HepG2 (cell line): ENCODE measurements around the gene PTPN18. TPM values are rescaled to one million over a fixed set of nuclear protein-coding genes. Genes with fewer than 3 reads are reported as not detected.

Experiments used
- ATAC-seq: fragments of 200-7000 bp; cut with Tn5 transposase; 3 replicates; pipeline ENCODE4 v1.9.1; 2020; ENCODE audit warnings: mild to moderate bottlenecking, moderate library complexity
- BruUV-seq: library from RNA; stranded (reverse); fragments of 400-500 nt; replicated peaks from 2 replicates; lab custom pipeline; 2021; lab: Mats Ljungman, UMichigan
- CTCF ChIA-PET: fragments of 300-600 bp; formaldehyde crosslinking; extraction: SDS; loops from one replicate; lab custom pipeline; 2021; ENCODE audit warnings: low total read pairs, inconsistent platforms, low intra/inter-chr PET ratio; lab: Yijun Ruan, JAX
- POLR2A ChIA-PET: fragments of 350-600 bp; sonication (Branson Sonifier 250); formaldehyde crosslinking; loops from one replicate; lab custom pipeline; 2020; ENCODE audit warnings: antibody characterized with exemption, inconsistent platforms; lab: Yijun Ruan, JAX
- DNase-seq: peaks from one replicate; pipeline ENCODE4 v3.0.0-alpha.2; 2015; ENCODE audit warnings: low spot score
- FAIRE-seq: peaks from 3 replicates; lab custom pipeline; 2011; peaks lifted over from hg19 to GRCh38; lab: Jason Lieb, UNC
- H2AFZ ChIP-seq: one replicate; pipeline ENCODE4 v1.6.1; 2011; ENCODE audit warnings: low read length, inconsistent platforms
- H3K27ac ChIP-seq: fragments of 300-600 bp; 3 replicates; pipeline ENCODE4 v1.8.0; 2011; ENCODE audit warnings: mixed run types, mild to moderate bottlenecking, mixed read lengths, low read length, inconsistent platforms; ENCODE audit not compliant: insufficient read depth; ENCODE audit errors: extremely low read length
- H3K27me3 ChIP-seq, 2 experiments: fragments of 200-600 bp in 1 of 2; 2 replicates in 1 of 2; 3 replicates in 1 of 2; pipeline versions ENCODE4 v1.6.0 to v1.8.0; 2011; ENCODE audit warnings: low read length in 2 of 2, mild to moderate bottlenecking in 2 of 2, moderate library complexity in 2 of 2, inconsistent platforms in 1 of 2; ENCODE audit not compliant: insufficient read depth in 2 of 2, control insufficient read depth in 1 of 2
- H3K36me3 ChIP-seq, 2 experiments: fragments of 200-600 bp in 1 of 2; replicated peaks in 1 of 2; 2 replicates in 1 of 2; 3 replicates in 1 of 2; pipeline versions ENCODE4 v1.5.1 to v1.8.0; 2011; ENCODE audit warnings: low read length in 2 of 2, inconsistent platforms in 1 of 2; ENCODE audit not compliant: insufficient read depth in 2 of 2, control insufficient read depth in 1 of 2
- H3K4me1 ChIP-seq: 2 replicates; pipeline ENCODE4 v1.5.1; 2012; ENCODE audit warnings: low read length, inconsistent platforms; ENCODE audit not compliant: insufficient read depth
- H3K4me2 ChIP-seq: 2 replicates; pipeline ENCODE4 v1.6.0; 2011; ENCODE audit warnings: low read depth, low read length, inconsistent platforms
- H3K4me3 ChIP-seq, 3 experiments: fragments of 200-600 bp in 1 of 3; sonication (generic), shearing (Covaris generic) in 1 of 3; replicated peaks in 1 of 3; 2 replicates each; pipeline ENCODE4 v1.5.1; 2011 to 2016; ENCODE audit warnings: low read length in 3 of 3, inconsistent platforms in 2 of 3, low read depth in 2 of 3, mild to moderate bottlenecking in 2 of 3, control low read depth in 1 of 3, mixed read lengths in 1 of 3; ENCODE audit not compliant: insufficient read depth in 1 of 3
- H3K79me2 ChIP-seq: one replicate; pipeline ENCODE4 v1.6.1; 2011; ENCODE audit warnings: low read length, inconsistent platforms; ENCODE audit not compliant: insufficient read depth
- H3K9ac ChIP-seq: 2 replicates; pipeline ENCODE4 v1.6.0; 2011; ENCODE audit warnings: mild to moderate bottlenecking, low read depth, low read length, inconsistent platforms; ENCODE audit not compliant: insufficient read depth
- H3K9me3 ChIP-seq: 2 replicates; pipeline ENCODE4 v1.5.1; 2012; ENCODE audit warnings: mild to moderate bottlenecking, low read length
- H4K20me1 ChIP-seq: 2 replicates; pipeline ENCODE4 v1.6.0; 2011; ENCODE audit warnings: inconsistent platforms, mild to moderate bottlenecking, low read length, moderate library complexity; ENCODE audit not compliant: insufficient read depth
- CENPT ChIP-seq: sonication (generic); formaldehyde crosslinking; IDR thresholded peaks from 2 replicates; pipeline ENCODE4 v1.8.0; 2022; ENCODE audit warnings: low read depth, mild to moderate bottlenecking, moderate library complexity, missing genetic modification reagents
- DNMT3B ChIP-seq: conservative IDR thresholded peaks from 2 replicates; pipeline ENCODE4 v1.6.1; 2016; ENCODE audit warnings: missing biosample characterization, control low read depth
- FOXO1 ChIP-seq: sonication (generic); formaldehyde crosslinking; IDR thresholded peaks from 2 replicates; pipeline ENCODE4 v1.4.0; 2020; ENCODE audit warnings: missing genetic modification reagents
- KDM5A ChIP-seq: fragments of 200-600 bp; sonication (generic); IDR thresholded peaks from 2 replicates; pipeline ENCODE4 v1.7.0; 2018; ENCODE audit warnings: antibody characterized with exemption, mild to moderate bottlenecking, low read length, borderline replicate concordance
- MTA3 ChIP-seq: sonication (generic); formaldehyde crosslinking; IDR thresholded peaks from 2 replicates; pipeline ENCODE4 v1.4.0; 2020; ENCODE audit warnings: missing genetic modification reagents
- NPAS2 ChIP-seq: sonication (generic); formaldehyde crosslinking; IDR thresholded peaks from 2 replicates; pipeline ENCODE4 v1.8.0; 2022; ENCODE audit warnings: mild to moderate bottlenecking, missing genetic modification reagents, borderline replicate concordance
- PHF20 ChIP-seq: sonication (generic); formaldehyde crosslinking; IDR thresholded peaks from 2 replicates; pipeline ENCODE4 v1.5.0; 2020; ENCODE audit warnings: mild to moderate bottlenecking, missing genetic modification reagents
- ZNF256 ChIP-seq: sonication (generic); formaldehyde crosslinking; conservative IDR thresholded peaks from 2 replicates; pipeline ENCODE4 v1.4.0; 2020; ENCODE audit warnings: missing genetic modification reagents
- ZNF3 ChIP-seq: IDR thresholded peaks from 2 replicates; pipeline ENCODE4 v1.7.0; 2017; ENCODE audit warnings: inconsistent platforms
- ZNF329 ChIP-seq: sonication (generic); formaldehyde crosslinking; IDR thresholded peaks from 2 replicates; pipeline ENCODE4 v1.9.0; 2021; ENCODE audit warnings: low read depth, mild to moderate bottlenecking, missing genetic modification reagents
- ZNF354B ChIP-seq: sonication (generic); formaldehyde crosslinking; IDR thresholded peaks from 2 replicates; pipeline ENCODE4 v1.8.0; 2022; ENCODE audit warnings: mild to moderate bottlenecking, missing genetic modification reagents
- ZNF570 ChIP-seq: sonication (generic); formaldehyde crosslinking; IDR thresholded peaks from 2 replicates; pipeline ENCODE4 v1.4.0; 2020; ENCODE audit warnings: mild to moderate bottlenecking, missing genetic modification reagents, borderline replicate concordance
- WGBS: methylation state at CpG from one replicate; pipeline ENCODE4 v1.1.6; 2017; ENCODE audit warnings: low lambda C conversion rate; 5-methylcytosine and 5-hydroxymethylcytosine counted together
- in situ Hi-C: cut with HindIII; loops from 2 replicates; pipeline ENCODE4 v1.10.0; 2017; ENCODE audit warnings: low pct_unique_long_range_greater_than_20kb; ENCODE audit not compliant: extremely low pct_ligation_motif_present
- intact Hi-C: fragments of 100-400 bp; cut with micrococcal nuclease; formaldehyde crosslinking; loops from one replicate; pipeline ENCODE4 v1.10.0; 2022; ENCODE audit not compliant: unreplicated experiment
- polyA plus RNA-seq, 8 experiments: library from polyadenylated mRNA; depleted of rRNA in 3 of 8; stranded (reverse) in 7 of 8; unstranded in 1 of 8; fragments of >200 nt; fragmentation: Illumina TruSeq in 4 of 8; extraction: Trizol in 4 of 8; gene quantifications; 2 replicates each; pipeline versions ENCODE4 v1.2.1 to v1.2.3, GENCODE V29; 2011 to 2016; ENCODE audit warnings: low read depth in 4 of 8, missing spikeins in 1 of 8, mixed read lengths in 1 of 8; ENCODE audit not compliant: insufficient read depth in 1 of 8
- total RNA-seq, 5 experiments: library from RNA; depleted of rRNA; stranded (reverse); fragments of >200 nt; fragmentation: Illumina TruSeq; extraction: Trizol; gene quantifications; 2 replicates each; pipeline ENCODE4 v1.2.3, GENCODE V29; 2016; ENCODE audit warnings: low read depth in 1 of 5
- TF ChIP-seq, protein P1 (sequence below): sonication (generic); formaldehyde crosslinking; IDR thresholded peaks from 2 replicates; pipeline ENCODE4 v1.4.0; 2020; ENCODE audit warnings: low read depth, mild to moderate bottlenecking, missing genetic modification reagents
- TF ChIP-seq, protein P2 (sequence below): sonication (generic); formaldehyde crosslinking; IDR thresholded peaks from 2 replicates; pipeline ENCODE4 v1.8.0; 2022; ENCODE audit warnings: missing genetic modification reagents, low read depth, mild to moderate bottlenecking, borderline replicate concordance
- TF ChIP-seq, protein P3 (sequence below): IDR thresholded peaks from 2 replicates; pipeline ENCODE4 v1.6.1; 2016
- TF ChIP-seq, protein P4 (sequence below): IDR thresholded peaks from 2 replicates; pipeline ENCODE4 v1.6.1; 2016

Gene PTPN18
- total and polyA plus RNA-seq, 2 of the 13 experiments (the other 11 are each of a cell fraction or from before 2014, with no cell fraction given), result 14.8 to 39.6 TPM

DNA sequence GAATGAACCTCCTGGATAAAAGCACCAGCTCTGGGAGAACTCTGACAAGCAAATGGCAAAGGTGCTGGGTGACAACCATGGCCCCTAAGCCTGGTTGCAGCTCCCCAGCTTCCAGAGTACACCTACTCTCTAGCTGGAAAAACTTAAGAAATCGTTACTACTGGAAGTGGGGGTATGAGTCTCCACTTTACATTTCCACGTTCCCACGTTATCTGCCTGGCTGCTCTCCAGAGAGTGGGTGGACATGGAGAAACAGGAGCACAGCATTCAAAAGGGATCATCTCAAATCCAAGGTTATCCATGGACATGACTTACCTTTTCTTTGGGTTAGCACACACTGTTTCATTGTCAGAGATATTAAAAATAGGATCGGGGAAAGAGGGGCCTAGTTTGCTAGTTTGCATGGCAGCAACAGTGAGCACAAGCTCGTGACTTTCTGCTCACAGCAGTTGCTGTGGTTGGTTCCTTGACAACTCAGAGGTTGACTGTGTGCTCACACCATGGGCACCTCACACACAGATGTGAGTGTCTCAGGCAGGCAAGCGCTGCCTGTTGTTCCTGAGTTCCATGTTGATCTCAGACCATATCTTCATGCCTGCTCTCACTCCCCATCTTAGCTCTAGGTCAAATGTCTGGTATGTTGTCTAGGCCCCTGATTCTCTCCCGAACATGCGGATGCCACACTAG is 32.5 kb downstream of the PTPN18 start:
- DNase-seq, result no peak
- BruUV-seq, result no TSS peak
- WGBS, result 35% methylated on average over 8 of the region's 8 CpGs
- Histone ChIP-seq H3K27ac (no peak overlapping the region), H3K79me2 (no peaks in the 10 kb centered on the region), H3K27me3 (peaks cover 2 to 13% of the 10 kb centered on the region in 2 experiments; a peak in 2 of 5 replicates), H3K9me3 (no peaks in the 10 kb centered on the region), H3K4me1 (peaks cover 28% of the 10 kb centered on the region), H3K4me3 (no peak overlapping the region), H3K36me3 (no peaks in the 10 kb centered on the region), H3K4me2 (no peak overlapping the region), H4K20me1 (no peaks in the 10 kb centered on the region), H2AFZ (no peak overlapping the region)
- in situ Hi-C loops (no loop called here), intact Hi-C loops (no loop called here)
- FAIRE-seq, result no peak
- ChIA-PET CTCF (no interaction called here), POLR2A (no interaction called here)
- TF ChIP-seq ZNF354B, result no peak
- TF ChIP-seq NPAS2 (CRISPR knock-in tag), result no peak
- TF ChIP-seq, protein P1, sequence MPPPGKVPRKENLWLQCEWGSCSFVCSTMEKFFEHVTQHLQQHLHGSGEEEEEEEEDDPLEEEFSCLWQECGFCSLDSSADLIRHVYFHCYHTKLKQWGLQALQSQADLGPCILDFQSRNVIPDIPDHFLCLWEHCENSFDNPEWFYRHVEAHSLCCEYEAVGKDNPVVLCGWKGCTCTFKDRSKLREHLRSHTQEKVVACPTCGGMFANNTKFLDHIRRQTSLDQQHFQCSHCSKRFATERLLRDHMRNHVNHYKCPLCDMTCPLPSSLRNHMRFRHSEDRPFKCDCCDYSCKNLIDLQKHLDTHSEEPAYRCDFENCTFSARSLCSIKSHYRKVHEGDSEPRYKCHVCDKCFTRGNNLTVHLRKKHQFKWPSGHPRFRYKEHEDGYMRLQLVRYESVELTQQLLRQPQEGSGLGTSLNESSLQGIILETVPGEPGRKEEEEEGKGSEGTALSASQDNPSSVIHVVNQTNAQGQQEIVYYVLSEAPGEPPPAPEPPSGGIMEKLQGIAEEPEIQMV (CRISPR knock-in tag), result no peak
- no peak for TF ChIP-seq PHF20 (CRISPR knock-in tag)
- TF ChIP-seq MTA3 (CRISPR knock-in tag), result no peak
- no peak for TF ChIP-seq KDM5A
- TF ChIP-seq ZNF570, result no peak
- TF ChIP-seq ZNF256, result no peak
- TF ChIP-seq FOXO1, result no peak
- TF ChIP-seq ZNF3 (CRISPR knock-in tag), result no peak
- no peak for TF ChIP-seq CENPT (CRISPR knock-in tag)
- TF ChIP-seq ZNF329 (CRISPR knock-in tag), result no peak
- TF ChIP-seq, protein P2, sequence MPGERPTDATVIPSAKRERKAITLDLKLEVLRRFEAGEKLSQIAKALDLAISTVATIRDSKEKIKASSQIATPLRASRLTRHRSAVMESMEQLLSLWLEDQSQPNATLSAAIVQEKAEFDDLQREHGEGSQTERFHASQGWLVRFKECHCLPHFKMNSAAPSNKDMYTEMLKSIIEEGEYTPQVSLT, result no peak
- TF ChIP-seq, protein P3, sequence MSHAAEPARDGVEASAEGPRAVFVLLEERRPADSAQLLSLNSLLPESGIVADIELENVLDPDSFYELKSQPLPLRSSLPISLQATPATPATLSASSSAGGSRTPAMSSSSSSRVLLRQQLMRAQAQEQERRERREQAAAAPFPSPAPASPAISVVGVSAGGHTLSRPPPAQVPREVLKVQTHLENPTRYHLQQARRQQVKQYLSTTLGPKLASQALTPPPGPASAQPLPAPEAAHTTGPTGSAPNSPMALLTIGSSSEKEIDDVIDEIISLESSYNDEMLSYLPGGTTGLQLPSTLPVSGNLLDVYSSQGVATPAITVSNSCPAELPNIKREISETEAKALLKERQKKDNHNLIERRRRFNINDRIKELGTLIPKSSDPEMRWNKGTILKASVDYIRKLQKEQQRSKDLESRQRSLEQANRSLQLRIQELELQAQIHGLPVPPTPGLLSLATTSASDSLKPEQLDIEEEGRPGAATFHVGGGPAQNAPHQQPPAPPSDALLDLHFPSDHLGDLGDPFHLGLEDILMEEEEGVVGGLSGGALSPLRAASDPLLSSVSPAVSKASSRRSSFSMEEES (CRISPR knock-in tag), result no peak
- TF ChIP-seq, protein P4, sequence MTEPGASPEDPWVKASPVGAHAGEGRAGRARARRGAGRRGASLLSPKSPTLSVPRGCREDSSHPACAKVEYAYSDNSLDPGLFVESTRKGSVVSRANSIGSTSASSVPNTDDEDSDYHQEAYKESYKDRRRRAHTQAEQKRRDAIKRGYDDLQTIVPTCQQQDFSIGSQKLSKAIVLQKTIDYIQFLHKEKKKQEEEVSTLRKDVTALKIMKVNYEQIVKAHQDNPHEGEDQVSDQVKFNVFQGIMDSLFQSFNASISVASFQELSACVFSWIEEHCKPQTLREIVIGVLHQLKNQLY, result no peak
- no peak for TF ChIP-seq DNMT3B (CRISPR knock-in tag)
- TF ChIP-seq, all 625 proteins: peak for 0
- H3K9ac ChIP-seq, result no peak overlapping the region
- ATAC-seq, result no peak
